ENCODE measurements around the gene HEMK1. TPM values are rescaled to one million over a fixed set of nuclear protein-coding genes. Genes with fewer than 3 reads are reported as not detected.

Gene HEMK1
- total RNA-seq, 1 donor from 2014 or later: 15.2 TPM

GRCh38 chr3:50585919-50586762 lies 16.8 kb downstream of the HEMK1 start:
- no peak overlapping the region for H3K4me3 Mint-ChIP-seq (ENCODE audit: unreplicated experiment)
- TF ChIP-seq CTCF (IDR thresholded peaks at IDR 0.05): no peak

GRCh38 chr3:50586763-50587070 lies 17.4 kb downstream of the HEMK1 start:
- no peak overlapping the region for H3K27ac Mint-ChIP-seq (ENCODE audit: unreplicated experiment)
- peaks cover 5% of the 10 kb centered on the region for H3K4me1 Mint-ChIP-seq (ENCODE audit: low read depth)
- no peak for DNase-seq (ENCODE audit: low spot score)
- H3K4me3 Mint-ChIP-seq (ENCODE audit: unreplicated experiment): no peak overlapping the region
- H3K36me3 Mint-ChIP-seq (ENCODE audit: low read depth): peaks cover 3% of the 10 kb centered on the region
- H3K9me3 Mint-ChIP-seq (ENCODE audit: low read depth): no peaks in the 10 kb centered on the region
- no peaks in the 10 kb centered on the region for H3K27me3 Mint-ChIP-seq (ENCODE audit: low read depth)
- no peak for TF ChIP-seq CTCF (IDR thresholded peaks at IDR 0.05)

More at GRCh38 chr3:50585919-50586762, 16.8 kb downstream of the HEMK1 start:
- H3K9me3 Mint-ChIP-seq (ENCODE audit: low read depth): no peaks in the 10 kb centered on the region
- H3K4me1 Mint-ChIP-seq (ENCODE audit: low read depth): peaks cover 5% of the 10 kb centered on the region
- no peak for DNase-seq (ENCODE audit: low spot score)
- H3K27me3 Mint-ChIP-seq (ENCODE audit: low read depth): no peaks in the 10 kb centered on the region
- no peak overlapping the region for H3K27ac Mint-ChIP-seq (ENCODE audit: unreplicated experiment)
- H3K36me3 Mint-ChIP-seq (ENCODE audit: low read depth): peaks cover 6% of the 10 kb centered on the region

GRCh38 chr3:50587373-50587772 lies 18.1 kb downstream of the HEMK1 start:
- no peak for DNase-seq (ENCODE audit: low spot score)
- H3K4me1 Mint-ChIP-seq (ENCODE audit: low read depth): peaks cover 5% of the 10 kb centered on the region
- H3K27me3 Mint-ChIP-seq (ENCODE audit: low read depth): no peaks in the 10 kb centered on the region
- no peaks in the 10 kb centered on the region for H3K9me3 Mint-ChIP-seq (ENCODE audit: low read depth)
- no peak overlapping the region for H3K4me3 Mint-ChIP-seq (ENCODE audit: unreplicated experiment)
- no peak for TF ChIP-seq CTCF (IDR thresholded peaks at IDR 0.05)
- H3K36me3 Mint-ChIP-seq (ENCODE audit: low read depth): peaks cover 3% of the 10 kb centered on the region
- H3K27ac Mint-ChIP-seq (ENCODE audit: unreplicated experiment): no peak overlapping the region

- H3K36me3 Mint-ChIP-seq (ENCODE audit: low read depth): peaks cover 3% of the 10 kb centered on the region
- TF ChIP-seq CTCF (IDR thresholded peaks at IDR 0.05): no peak
- H3K9me3 Mint-ChIP-seq (ENCODE audit: low read depth): no peaks in the 10 kb centered on the region
- H3K27me3 Mint-ChIP-seq (ENCODE audit: low read depth): no peaks in the 10 kb centered on the region
- H3K4me1 Mint-ChIP-seq (ENCODE audit: low read depth): peaks cover 5% of the 10 kb centered on the region
- H3K4me3 Mint-ChIP-seq (ENCODE audit: unreplicated experiment): no peak overlapping the region
- H3K27ac Mint-ChIP-seq (ENCODE audit: unreplicated experiment): peak overlapping the region; percentile 41
- no peak for DNase-seq (ENCODE audit: low spot score)
Measured at GRCh38 chr3:50587806-50588758, 18.8 kb downstream of the HEMK1 start.

- H3K9me3 Mint-ChIP-seq (ENCODE audit: low read depth): no peaks in the 10 kb centered on the region
- H3K4me3 Mint-ChIP-seq (ENCODE audit: unreplicated experiment): no peak overlapping the region
- no peaks in the 10 kb centered on the region for H3K36me3 Mint-ChIP-seq (ENCODE audit: low read depth)
- no peak for TF ChIP-seq CTCF (IDR thresholded peaks at IDR 0.05)
- no peaks in the 10 kb centered on the region for H3K27me3 Mint-ChIP-seq (ENCODE audit: low read depth)
- peaks cover 5% of the 10 kb centered on the region for H3K4me1 Mint-ChIP-seq (ENCODE audit: low read depth)
- no peak for DNase-seq (ENCODE audit: low spot score)
- no peak overlapping the region for H3K27ac Mint-ChIP-seq (ENCODE audit: unreplicated experiment)
Measured at GRCh38 chr3:50588759-50589433, 19.6 kb downstream of the HEMK1 start.

All from chondrocyte (in vitro differentiated cells).